C4-2B (cell line): ENCODE results near the gene FZD10.

Experiments used
- ZFX ChIP-seq: fragments of 450-650 bp; IDR thresholded peaks from 2 replicates; pipeline ENCODE4 v1.6.1; 2017
- TF ChIP-seq, protein P1 (sequence below): fragments of 450-650 bp; conservative IDR thresholded peaks from 2 replicates; pipeline ENCODE4 v1.5.1; 2017; ENCODE audit warnings: mild to moderate bottlenecking

DNA sequence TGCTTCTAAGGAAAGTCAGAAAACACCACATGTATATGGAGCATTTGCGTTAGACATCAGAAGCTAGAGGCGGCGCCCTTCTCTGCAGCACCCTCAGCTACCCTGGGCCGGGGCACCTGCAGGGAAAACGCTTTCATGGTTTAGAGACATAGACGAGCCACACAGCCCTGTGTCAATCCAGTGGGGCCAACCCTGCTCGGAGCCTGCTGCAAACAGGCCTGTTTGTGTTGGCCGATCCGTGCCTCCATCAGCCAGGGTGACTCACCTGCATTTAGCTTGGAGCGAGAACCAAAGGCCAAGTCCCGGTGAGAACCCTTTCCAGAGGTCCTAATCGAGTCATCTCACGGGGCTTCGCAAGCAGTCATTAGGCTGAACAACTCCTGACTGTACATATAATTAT is 19.5 kb upstream of the FZD10 start:
- TF ChIP-seq, protein P1, sequence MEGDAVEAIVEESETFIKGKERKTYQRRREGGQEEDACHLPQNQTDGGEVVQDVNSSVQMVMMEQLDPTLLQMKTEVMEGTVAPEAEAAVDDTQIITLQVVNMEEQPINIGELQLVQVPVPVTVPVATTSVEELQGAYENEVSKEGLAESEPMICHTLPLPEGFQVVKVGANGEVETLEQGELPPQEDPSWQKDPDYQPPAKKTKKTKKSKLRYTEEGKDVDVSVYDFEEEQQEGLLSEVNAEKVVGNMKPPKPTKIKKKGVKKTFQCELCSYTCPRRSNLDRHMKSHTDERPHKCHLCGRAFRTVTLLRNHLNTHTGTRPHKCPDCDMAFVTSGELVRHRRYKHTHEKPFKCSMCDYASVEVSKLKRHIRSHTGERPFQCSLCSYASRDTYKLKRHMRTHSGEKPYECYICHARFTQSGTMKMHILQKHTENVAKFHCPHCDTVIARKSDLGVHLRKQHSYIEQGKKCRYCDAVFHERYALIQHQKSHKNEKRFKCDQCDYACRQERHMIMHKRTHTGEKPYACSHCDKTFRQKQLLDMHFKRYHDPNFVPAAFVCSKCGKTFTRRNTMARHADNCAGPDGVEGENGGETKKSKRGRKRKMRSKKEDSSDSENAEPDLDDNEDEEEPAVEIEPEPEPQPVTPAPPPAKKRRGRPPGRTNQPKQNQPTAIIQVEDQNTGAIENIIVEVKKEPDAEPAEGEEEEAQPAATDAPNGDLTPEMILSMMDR: no peak
- TF ChIP-seq ZFX: no peak
